ENCODE data around the gene MBTD1. TPM values are rescaled to one million over a fixed set of nuclear protein-coding genes. Genes with fewer than 3 reads are reported as not detected.

The MBTD1 gene
- total RNA-seq, 2 donors from 2014 or later, result 6.9 to 18.3 TPM

GRCh38 chr17:51289696-51290111 lies 29.9 kb upstream of the MBTD1 start:
- Histone ChIP-seq H3K27ac (no peak overlapping the region), H3K27me3 (replicated peaks; ENCODE audit: insufficient read depth) (no peaks in the 10 kb centered on the region), H3K4me3 (no peak overlapping the region), H3K36me3 (peaks cover 31% of the 10 kb centered on the region), H3K9me3 (no peaks in the 10 kb centered on the region), H3K4me1 (ENCODE audit: control insufficient read depth in 1 of 2, low read depth in 2 of 2) (no peaks in the 10 kb centered on the region)
- no peak for TF ChIP-seq CTCF (IDR thresholded peaks at IDR 0.05)
- no peak for DNase-seq (ENCODE audit: low spot score)
- no peak for ATAC-seq (ENCODE audit: insufficient number of reproducible peaks, low FRiP score, low read depth)

- Histone ChIP-seq H3K9me3 (no peaks in the 10 kb centered on the region), H3K4me3 (no peak overlapping the region), H3K36me3 (peaks cover 31% of the 10 kb centered on the region), H3K27me3 (replicated peaks; ENCODE audit: insufficient read depth) (no peaks in the 10 kb centered on the region), H3K27ac (no peak overlapping the region), H3K4me1 (ENCODE audit: control insufficient read depth in 1 of 2, low read depth in 2 of 2) (no peaks in the 10 kb centered on the region)
- no peak for ATAC-seq (ENCODE audit: insufficient number of reproducible peaks, low FRiP score, low read depth)
- no peak for TF ChIP-seq CTCF (IDR thresholded peaks at IDR 0.05)
- DNase-seq (ENCODE audit: low spot score), result no peak
Observed at GRCh38 chr17:51287412-51287811, 27.6 kb upstream of the MBTD1 start.

- H3K36me3 ChIP-seq, result peaks cover 18% of the 10 kb centered on the region
- no peak for ATAC-seq (ENCODE audit: insufficient number of reproducible peaks, low FRiP score, low read depth)
- no peaks in the 10 kb centered on the region for H3K9me3 ChIP-seq
- TF ChIP-seq CTCF (IDR thresholded peaks at IDR 0.05), result no peak
- no peak overlapping the region for H3K27ac ChIP-seq
- DNase-seq (ENCODE audit: low spot score), result no peak
- no peaks in the 10 kb centered on the region for H3K27me3 ChIP-seq (replicated peaks; ENCODE audit: insufficient read depth)
- H3K4me3 ChIP-seq, result no peak overlapping the region
- peaks cover 0 to 2% of the 10 kb centered on the region in 2 donors for H3K4me1 ChIP-seq (ENCODE audit: control insufficient read depth in 1 of 2, low read depth in 2 of 2)
Observed at GRCh38 chr17:51279183-51279582, 19.3 kb upstream of the MBTD1 start.

GRCh38 chr17:51275381-51275780 lies 15.5 kb upstream of the MBTD1 start:
- Histone ChIP-seq H3K27me3 (replicated peaks; ENCODE audit: insufficient read depth) (no peaks in the 10 kb centered on the region), H3K4me3 (no peak overlapping the region), H3K9me3 (no peaks in the 10 kb centered on the region), H3K27ac (no peak overlapping the region), H3K4me1 (ENCODE audit: control insufficient read depth in 1 of 2, low read depth in 2 of 2) (peaks cover 0 to 2% of the 10 kb centered on the region in 2 donors), H3K36me3 (peaks cover 13% of the 10 kb centered on the region)
- no peak for DNase-seq (ENCODE audit: low spot score)
- no peak for TF ChIP-seq CTCF (IDR thresholded peaks at IDR 0.05)
- no peak for ATAC-seq (ENCODE audit: insufficient number of reproducible peaks, low FRiP score, low read depth)

GRCh38 chr17:51272812-51273211 lies 13.0 kb upstream of the MBTD1 start:
- no peak for TF ChIP-seq CTCF (IDR thresholded peaks at IDR 0.05)
- Histone ChIP-seq H3K36me3 (peaks cover 20% of the 10 kb centered on the region), H3K27ac (no peak overlapping the region), H3K4me3 (no peak overlapping the region), H3K4me1 (ENCODE audit: control insufficient read depth in 1 of 2, low read depth in 2 of 2) (peaks cover 0 to 2% of the 10 kb centered on the region in 2 donors), H3K9me3 (no peaks in the 10 kb centered on the region), H3K27me3 (replicated peaks; ENCODE audit: insufficient read depth) (no peaks in the 10 kb centered on the region)
- no peak for DNase-seq (ENCODE audit: low spot score)
- ATAC-seq (ENCODE audit: insufficient number of reproducible peaks, low FRiP score, low read depth), result no peak

Measured in thoracic aorta (tissue), 2 donors.